ENCODE data around the gene AMPH.
"Not testable (repeated sequence)": the region's sequence is repeated elsewhere in the genome, so short reads cannot be mapped to it uniquely, and the experiment has no call there.

Gene AMPH

DNA sequence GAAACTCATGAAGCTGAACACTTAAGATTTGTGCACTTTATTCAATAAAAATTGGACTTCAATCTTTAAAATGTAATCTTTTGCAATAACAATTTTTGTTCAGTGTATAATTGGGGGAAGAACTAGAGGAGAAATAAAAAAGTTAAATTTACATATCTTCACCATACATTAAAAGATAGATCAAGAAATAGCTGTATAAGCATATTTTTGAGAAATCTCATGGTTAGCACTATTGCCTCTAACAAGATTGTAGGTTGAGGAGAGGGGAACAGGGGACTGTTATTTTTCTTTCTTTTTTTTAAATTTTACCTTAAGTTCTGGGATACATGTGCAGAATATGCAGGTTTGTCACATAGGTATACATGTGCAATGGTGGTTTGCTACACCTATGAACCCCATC, 5.3 kb downstream of the AMPH start:
- DNase-seq, result no peak

DNA sequence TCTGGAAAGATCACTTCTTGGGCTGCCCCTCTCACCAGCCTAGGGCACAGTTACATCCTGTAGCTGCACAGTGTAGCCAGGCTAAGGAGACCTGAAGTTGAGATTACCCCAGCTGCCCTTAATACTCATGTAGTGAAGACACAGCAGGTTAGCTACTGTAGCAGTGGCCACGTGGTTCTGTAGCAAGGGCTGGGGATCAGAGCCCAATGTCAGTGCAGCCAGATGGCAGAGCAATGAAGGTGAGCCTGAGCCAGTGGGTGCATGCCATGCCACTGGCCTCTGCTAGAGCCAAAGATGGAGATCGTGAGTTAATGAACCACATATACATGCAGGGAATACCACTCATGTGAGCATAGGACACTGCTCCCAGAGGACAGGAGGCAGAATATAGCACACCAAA, 15.5 kb downstream of the AMPH start:
- no peak for DNase-seq

DNA sequence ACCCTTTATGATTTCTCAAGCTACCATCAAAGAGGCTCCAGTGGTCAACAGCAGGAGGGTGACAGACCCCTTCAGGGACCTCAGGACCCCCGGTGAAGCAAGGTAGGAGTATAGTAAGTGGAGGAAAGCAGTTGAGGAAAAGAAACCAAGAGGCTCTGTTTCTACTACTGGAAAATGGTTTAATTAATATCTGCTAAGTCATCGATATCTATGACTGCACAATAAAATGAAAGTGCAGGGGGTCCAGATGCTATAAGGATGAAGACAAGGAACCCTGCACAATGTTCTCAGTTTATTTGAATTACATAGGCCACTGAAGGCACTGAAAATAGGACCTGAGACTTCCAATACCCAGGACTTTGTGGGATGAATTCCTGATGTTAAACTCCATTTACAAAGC, 23.7 kb downstream of the AMPH start:
- no peak for DNase-seq

DNA sequence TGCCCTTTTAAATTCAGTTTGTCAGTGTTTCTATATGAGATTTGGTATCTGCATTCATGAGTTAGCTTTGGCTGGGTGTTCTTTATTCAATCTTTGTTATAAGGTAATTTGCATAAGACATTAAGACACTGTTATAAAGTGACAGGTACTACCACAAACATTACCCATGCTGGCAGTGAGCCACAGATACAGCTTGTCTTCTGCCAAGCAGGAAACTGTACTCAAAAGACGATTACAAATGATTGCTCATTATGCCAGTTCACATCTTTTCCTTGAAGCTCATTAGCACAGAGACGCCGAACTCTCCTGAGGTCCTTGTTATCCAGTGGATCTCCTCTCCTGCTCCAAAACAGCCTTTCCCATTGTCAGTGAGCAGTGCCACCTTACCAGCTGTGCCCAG, 30.4 kb downstream of the AMPH start:
- DNase-seq, result no peak

DNA sequence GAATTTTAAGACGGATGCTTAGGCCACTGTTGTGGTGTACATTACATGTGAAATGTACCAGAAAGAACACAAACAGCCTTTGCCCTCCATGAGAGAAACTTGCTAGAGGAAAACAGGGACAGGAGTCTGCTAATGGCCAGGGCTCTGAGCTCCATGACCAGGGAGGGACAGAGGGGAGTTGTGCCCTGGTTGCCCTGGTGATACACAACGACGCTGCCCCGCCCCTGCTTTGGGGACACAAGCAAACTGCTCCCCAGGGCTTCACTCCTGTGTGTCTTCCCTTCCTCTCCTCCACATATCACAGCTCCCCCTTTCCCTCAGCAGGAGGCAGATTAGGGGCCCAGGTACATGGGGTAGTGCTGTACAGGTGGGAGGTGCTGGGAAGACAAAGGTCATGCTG, 36.2 kb downstream of the AMPH start:
- DNase-seq, result no peak

DNA sequence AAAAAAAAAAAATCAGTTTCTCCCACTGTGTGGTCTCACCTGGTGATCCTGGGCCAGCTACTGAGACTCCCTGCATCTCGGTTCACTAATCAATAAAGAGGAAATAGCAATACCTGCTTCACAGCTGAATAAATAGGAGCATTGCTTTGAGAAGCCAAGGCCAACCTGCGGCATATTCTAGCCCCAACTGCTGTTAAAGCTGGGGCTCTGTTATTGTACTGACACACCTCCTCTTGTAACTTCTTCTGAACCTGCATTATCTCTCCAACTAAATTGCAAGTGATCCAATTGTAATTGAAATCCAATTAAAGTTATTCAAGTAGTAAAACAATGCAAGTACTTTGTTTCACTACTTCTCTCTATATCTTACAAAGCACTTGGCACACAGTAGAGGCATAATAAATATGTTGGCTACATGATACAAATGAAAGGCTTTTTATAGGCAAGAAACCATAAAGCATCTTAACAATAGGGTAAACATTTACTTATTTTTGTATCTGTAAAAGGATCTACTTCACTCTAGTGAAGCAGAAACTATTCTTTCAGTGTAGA, 38.4 kb downstream of the AMPH start:
- no peak for DNase-seq

DNA sequence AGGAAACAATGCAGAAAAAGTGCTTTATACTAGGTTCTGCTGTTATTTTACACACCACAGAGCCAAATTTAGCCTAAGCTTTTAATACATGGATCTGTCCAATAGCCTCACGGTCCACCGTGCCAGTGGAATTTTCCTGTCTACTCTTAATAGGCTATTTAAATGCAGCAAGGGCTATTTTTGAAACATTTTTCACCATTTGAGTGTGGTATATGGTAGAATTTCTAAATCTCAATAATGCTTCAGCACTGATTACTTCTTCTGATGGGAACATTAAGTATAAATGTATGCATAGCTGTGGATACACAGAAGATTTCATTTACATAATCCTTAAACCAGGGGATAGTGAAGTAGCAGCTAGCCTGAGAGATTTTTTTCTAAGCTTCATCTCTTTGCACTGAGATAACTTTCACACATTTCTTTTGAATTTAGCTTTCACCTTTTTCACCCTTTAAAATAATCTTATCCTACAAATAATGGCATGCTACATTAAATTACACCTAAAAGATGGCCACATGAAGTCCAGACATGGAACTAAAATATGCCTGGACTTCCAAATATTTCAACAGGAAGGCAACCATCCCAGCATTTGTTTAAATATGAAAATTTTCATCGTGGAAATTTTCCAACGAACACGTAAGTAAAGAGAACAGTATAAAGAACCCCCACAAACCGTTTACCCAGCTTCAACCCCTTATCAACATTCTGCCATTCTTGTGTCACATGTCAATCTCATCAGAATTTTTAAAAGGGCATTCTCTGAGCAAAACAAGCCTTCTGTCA, 45.4 kb downstream of the AMPH start:
- DNase-seq, result no peak

DNA sequence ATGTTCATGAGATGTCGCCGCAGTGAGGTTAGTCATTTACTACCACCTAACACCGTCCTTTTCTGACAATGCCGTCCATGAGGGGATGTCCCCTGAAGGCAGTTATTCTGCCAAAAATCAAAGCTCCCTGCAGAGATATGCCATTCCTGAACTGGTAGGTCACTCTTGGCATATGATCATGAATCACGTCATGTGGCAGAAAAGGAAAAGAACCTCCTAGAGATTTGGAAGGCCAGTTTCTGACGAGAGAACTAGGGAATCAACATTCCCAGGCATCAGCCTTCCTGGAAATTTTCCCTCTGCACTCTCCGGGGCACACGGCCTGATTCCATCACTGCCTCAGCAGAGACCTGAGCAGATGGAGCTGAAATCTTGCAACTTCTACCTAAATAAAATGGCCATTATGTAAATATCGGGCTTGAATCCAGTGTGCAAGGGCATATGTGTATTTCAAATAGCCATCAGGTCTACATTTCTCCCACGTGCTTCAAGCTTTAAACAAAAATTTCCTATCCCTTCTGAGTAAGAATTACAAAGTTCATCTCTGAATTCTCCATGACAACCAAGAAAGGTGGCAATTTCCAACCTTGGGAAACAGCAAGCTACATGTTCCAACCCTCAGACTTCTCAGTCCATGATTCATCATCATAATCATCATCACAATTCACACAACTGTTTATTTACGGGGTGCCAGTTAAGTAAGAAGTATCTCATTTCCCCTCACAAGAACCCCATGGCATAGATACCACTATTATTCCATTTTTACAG, 46.5 kb downstream of the AMPH start:
- DNase-seq, result no peak

DNA sequence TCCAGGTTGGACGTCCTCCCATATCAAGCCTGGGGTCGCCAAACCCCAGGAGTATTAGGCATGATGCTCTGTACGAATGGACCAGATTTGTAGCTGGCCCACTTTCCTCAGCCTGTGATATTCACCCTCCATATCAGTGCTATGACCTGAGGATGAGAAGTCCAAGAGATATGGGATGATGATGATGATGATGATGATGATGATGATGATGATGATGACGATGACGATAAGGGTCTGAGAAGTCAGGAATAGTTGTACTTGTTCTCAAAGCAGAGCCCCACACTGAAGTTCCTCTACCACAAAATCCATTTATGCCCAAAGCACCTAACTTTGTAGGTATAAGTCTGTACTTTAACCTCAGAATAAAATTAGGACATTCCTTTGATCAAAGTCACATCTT, 50.7 kb downstream of the AMPH start:
- DNase-seq, result no peak

DNA sequence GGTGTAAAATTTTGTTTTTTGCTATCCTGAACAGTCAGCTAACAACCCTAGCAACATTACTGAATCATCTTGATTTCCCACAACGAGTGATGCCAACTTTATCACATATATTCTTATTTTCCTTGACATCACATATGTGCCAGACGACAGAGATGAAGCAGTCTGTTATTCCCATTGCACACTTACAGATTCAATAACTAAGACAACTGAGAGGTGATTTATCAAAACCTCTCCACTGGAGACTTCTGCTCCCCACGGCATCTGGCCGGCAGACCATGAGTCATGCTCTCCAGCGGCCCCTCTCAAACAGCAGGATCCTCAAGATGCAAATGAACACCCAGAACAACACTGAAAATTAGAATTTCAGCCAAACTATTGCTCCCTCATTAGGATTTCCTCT, 57.1 kb downstream of the AMPH start:
- no peak for DNase-seq

DNA sequence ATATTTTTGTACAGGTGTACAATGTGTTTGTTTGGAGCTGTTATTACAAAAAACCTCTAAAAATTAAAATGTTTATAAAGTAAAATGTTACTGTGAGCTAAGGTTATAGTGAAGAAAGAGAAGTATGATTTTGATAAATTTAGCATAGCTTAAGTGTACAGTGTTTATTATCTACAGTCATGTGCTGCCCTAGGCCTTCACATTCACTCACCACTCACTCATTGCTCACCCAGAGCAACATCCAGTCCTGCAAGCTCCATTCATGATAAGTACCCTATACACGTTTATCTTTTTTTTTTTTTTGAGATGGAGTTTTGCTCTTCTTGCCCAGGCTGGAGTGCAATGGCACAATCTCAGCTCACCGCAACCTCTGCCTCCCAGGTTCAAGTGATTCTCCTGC, 59.6 kb downstream of the AMPH start:
- DNase-seq, result not testable (repeated sequence)

DNA sequence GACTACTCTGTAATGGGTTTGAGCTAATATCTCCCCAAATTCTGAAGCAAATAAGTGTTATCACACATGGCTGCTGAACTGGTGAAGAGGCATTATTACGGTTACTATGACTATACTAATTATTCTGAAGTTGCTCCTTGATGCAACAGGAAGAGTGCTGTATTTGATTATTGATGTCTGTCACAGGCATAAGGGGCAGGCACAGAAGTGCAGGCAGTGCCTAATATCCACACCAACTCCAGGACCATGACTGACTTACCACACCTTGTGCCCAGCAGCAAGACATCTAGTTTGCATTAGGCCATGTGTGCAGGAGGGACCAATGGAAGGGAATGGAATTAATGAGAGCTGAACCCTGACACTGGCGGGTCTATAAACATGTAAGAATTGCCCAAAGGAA, 62.7 kb downstream of the AMPH start:
- DNase-seq, result no peak

DNA sequence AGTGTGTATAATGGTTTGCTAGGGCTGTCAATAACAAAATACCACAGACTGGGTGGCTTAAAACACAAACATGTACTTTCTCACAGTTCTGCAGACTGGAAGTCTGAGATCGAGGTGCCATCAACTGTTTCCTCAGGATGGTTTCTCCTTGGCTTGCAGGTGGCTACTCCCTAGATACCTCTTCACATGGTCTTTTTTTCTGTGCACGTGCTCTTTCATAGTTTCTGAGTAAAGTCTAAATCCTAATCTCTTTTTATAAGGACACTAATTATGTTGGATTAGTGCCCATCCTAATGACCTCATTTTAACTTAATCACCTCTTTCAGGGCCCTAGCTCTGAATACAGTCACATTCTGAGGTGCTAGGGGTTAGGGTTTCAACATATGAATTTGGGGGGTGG, 65.9 kb downstream of the AMPH start:
- DNase-seq, result no peak

DNA sequence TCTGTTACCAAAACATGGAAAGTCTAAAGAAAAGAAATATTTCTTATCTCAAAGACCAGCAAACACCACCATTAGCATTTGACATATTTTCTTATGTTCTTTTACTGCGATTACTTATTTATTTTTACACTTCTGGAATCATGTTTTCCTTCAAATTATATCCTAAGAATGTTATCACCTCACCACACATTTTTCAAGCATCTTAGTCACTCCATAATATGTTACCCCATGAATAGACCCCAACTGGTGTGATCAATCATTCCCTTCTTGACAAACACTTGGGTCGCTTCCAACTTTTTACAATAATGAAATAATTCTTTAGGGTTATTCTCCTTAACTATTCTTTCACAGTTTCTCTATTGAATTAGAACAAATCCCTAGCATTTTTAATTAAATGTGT, 67.4 kb downstream of the AMPH start:
- DNase-seq, result no peak

DNA sequence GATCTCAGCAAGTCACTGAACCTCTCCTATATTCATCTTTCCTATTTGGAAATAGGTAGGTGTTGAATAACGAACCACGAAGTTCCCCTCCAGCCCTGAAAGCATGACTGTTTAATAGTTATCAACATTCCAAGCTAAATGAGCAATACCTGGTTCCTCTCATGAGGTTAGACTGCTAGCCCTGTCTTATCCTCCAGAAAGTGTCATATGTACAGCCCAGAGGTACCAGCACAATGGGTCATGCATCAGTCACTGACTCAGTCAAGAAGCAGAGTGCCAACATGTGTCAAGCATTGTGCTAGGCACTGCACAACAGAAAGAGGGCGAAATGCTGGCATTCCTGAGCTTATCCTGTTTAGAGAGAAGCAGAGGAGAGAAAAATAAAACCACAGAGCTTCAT, 70.0 kb downstream of the AMPH start:
- no peak for DNase-seq

DNA sequence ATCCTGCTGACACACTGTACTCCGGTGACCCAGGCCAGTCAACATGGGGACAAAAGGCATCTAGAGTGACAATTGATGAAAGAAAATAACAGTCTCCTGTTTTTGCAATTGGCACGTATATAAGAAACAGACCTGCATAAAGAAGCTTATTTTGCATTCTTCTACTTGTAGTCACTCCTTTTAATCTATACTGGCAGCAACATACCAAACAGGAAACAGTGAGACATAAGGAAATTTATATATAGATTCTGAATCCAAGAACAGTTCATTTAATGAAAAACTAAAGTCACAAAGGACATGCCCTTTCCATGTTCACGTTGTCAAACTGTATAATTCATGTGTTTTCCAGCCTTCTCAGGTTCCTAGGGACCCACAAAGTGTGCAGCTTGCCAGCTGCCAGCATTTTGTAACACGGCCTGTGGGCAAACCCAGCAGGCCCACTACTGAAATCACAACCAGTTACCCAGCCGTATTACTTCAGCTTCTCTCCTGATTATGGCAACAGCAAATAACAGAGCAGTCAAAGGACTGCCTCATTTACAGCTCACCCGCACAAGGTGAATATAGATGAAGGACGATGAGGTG, 72.3 kb downstream of the AMPH start:
- DNase-seq, result no peak

DNA sequence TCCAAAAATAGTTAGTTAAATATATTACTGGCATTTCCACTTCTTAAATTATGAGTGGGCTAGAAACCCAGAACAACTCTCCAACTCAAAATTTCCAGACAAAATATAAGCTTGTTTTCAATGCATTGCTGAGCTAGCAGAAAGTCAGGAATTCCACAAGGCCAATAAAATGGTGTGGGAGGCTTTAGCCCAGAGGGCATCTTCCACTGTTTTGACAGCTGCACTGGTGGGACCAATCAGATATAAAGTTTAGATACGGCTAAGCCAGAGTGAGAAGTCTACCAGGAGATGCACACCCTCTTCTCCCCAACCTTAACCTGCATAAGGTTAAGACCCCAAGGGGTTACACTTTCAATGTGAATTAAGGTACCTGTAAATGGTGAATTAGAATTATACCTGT, 76.6 kb downstream of the AMPH start:
- no peak for DNase-seq

DNA sequence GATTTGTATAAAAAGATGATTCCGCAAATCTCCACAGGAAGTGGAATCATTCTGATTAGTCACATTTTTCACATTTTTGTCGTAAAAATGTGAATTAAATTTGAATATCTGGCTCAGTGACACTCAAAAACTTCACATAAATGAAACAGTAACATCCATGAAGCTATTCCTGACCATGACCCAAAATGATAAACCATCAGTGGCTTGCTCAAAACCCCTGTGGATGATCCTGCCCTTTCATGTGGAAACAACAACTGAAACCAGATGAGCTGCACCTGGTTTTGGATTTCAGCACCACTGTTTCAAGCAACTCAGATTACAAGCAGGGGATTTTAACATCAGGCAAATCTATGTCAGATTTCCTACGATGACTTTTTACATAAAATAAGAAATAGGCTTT, 80.3 kb downstream of the AMPH start:
- no peak for DNase-seq

DNA sequence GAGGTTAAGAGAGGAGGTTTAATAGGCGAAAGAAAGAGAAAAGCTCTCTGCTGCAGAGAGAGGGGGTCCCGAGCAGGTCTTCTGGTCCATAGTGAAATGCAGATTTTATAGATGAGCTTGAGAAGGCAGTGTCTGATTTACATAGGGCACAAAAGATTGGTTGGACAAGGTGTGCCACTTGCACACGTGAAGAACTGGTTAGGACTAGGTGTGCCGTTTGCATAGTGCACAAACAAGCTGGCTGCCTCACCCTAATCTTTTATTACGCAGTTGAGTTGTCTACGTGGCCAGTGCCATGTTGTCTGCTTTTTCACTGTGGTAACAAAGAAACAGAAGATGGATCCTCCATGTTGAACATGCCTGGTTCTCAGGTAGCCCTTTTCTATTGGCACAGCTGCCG, 82.6 kb downstream of the AMPH start:
- no peak for DNase-seq

DNA sequence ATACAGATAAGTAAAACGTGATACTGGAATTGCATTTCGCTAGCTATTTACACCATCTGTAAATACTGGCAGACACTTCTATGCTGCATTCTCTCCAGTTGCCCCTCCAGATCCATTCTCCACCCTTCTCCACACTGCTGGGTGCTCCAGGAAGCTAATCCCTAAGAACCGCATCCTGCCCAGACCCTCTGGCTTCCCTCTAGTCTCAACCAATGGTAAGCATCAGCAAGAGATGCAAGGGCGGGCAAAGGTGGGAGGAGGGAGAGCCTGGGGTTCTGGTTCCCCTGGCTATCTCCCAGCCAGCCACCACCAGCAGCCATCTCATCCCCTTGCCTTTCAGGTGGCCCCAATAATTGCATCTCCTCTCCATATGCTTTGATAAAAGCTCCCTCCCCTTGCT, 84.4 kb downstream of the AMPH start:
- no peak for DNase-seq

DNA sequence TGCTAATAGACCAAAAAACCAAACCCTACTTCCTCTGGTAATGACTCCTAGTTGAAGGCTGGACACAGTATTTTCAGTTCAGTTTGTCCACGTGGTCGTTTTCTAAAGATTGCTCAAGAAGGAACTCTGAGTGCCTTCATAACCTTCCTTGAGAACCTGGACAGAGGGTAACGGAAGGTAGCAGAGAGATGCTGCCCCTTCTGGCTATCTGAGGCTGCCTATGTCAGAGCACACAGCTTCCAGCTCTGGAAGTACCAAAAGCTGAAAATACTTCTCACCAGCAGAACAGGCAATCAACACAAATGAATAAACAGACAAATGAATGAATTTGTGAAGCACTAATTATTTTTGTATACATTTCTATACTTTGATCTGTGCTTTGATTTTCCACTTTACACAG, 85.2 kb downstream of the AMPH start:
- DNase-seq, result no peak

DNA sequence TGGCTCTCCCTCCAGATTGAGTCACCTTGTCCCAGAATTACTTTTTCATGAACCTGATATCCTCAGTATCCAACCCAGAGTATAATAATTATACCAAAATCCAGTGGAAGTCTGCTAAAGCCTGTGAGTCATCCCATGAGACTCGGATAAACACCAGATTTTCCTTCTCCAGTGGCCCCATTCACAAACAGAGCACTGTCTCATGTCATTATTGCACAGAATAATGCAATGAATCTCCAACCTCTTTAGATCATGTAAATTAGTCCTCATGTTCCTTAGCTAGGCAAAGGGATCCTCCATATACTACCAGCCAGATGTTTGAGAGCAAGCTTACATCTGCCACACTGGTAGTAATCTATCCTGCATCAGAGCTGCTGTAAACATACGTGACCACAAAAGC, 89.0 kb downstream of the AMPH start:
- no peak for DNase-seq

DNA sequence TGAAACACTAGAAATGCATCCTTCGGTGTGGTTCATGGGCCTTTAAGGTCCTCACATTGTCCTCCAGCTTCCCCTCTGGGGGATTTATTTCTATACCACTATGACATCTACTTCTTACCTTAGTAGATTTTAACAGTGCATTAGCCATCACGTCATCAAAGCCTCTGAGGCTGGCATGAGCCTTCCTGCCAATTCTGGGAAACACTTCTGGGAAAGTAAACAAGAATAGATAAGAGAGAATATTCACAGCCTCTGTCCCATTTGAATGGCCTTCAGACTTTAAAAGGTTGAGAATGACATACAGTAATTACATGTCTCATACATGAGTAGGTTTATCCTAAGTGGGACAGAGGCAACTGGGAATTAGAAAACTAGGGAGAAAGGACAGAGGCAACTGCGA, 89.7 kb downstream of the AMPH start:
- DNase-seq, result no peak

DNA sequence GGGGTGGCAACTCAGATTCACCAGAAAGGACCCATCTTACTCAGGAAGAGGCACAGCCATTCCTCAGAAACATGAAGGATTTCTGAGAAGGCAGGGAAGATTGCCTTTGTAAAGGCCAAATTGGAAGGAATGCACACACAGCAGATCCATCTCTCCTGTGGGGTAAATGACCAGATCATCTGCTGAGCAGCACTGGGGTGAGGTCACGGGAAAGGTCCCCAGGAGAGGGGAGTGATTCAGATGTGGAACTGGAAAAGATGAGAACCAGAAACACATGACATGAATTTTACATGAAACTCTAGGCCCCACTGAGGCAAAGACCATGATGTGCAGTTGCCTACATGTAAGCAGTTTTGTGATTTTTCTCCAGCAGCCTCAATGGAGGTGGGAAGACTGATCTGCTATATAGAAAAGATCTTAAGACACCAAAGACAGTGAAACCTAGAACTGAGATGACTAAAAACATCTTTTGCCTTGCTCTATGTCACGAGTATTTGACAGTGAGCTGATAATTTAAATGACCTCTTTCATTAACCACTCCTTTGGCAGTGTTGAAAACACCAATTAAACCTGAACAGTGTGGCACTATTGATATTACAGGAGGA, 91.6 kb downstream of the AMPH start:
- no peak for DNase-seq

All from stimulated activated CD4-positive, alpha-beta T cell treated with anti-CD3 and anti-CD28 coated beads, Interleukin-4, amount 100 ng/mL, for 4 hours (primary cell).